Stimulated activated CD4-positive, alpha-beta T cell treated with anti-CD3 and anti-CD28 coated beads, Interleukin-12 subunit alpha, Interleukin-12 subunit beta, amount 100 ng/mL, for 4 hours (primary cell): ENCODE measurements around the gene AIFM3.

Experiments
- DNase-seq: peaks from one replicate; pipeline ENCODE4 v3.0.0-alpha.2; 2020

Gene AIFM3

GRCh38 chr22:21009638-21010425, 42.8 kb downstream of the AIFM3 start:
- no peak for DNase-seq

GRCh38 chr22:21010426-21011113, 43.5 kb downstream of the AIFM3 start:
- DNase-seq, result no peak

GRCh38 chr22:21012446-21013407, 45.7 kb downstream of the AIFM3 start:
- DNase-seq, result no peak

GRCh38 chr22:21013657-21014201, 46.7 kb downstream of the AIFM3 start:
- DNase-seq, result no peak

GRCh38 chr22:21014202-21014725, 47.2 kb downstream of the AIFM3 start:
- DNase-seq, result peak; percentile 77

GRCh38 chr22:21014726-21015465, 47.8 kb downstream of the AIFM3 start, which contains the start of gene P2RX6:
P2RX6 (plus strand) TSS chr22:21015165; CDS start chr22:21015175, 10 bp downstream.
- no peak for DNase-seq

- no peak for DNase-seq
Measured at GRCh38 chr22:21015466-21016006, 48.5 kb downstream of the AIFM3 start.

GRCh38 chr22:21016644-21017420, 49.8 kb downstream of the AIFM3 start:
- no peak for DNase-seq

GRCh38 chr22:21018314-21018713, 51.3 kb downstream of the AIFM3 start:
- DNase-seq, result no peak

- DNase-seq, result no peak
Measured at GRCh38 chr22:21020802-21021429, 53.9 kb downstream of the AIFM3 start.

- DNase-seq, result no peak
Measured at GRCh38 chr22:21022507-21022906, 55.5 kb downstream of the AIFM3 start.

GRCh38 chr22:21022955-21023614, 56.0 kb downstream of the AIFM3 start:
- no peak for DNase-seq

- DNase-seq, result no peak
Measured at GRCh38 chr22:21025266-21025665, 58.2 kb downstream of the AIFM3 start.

- no peak for DNase-seq
Measured at GRCh38 chr22:21025763-21026755, 59.0 kb downstream of the AIFM3 start.

GRCh38 chr22:21026783-21027692, 60.0 kb downstream of the AIFM3 start:
- no peak for DNase-seq

- DNase-seq, result no peak
Measured at GRCh38 chr22:21028277-21029251, 61.5 kb downstream of the AIFM3 start.
